ENCODE measurements around the gene KLHL40. TPM values are rescaled to one million over a fixed set of nuclear protein-coding genes. Genes with fewer than 3 reads are reported as not detected.

KLHL40 gene
- total and polyA plus RNA-seq, 10 of the 15 experiments (the other 5 are each of a cell fraction or from before 2014, with no cell fraction given), result not detected

DNA sequence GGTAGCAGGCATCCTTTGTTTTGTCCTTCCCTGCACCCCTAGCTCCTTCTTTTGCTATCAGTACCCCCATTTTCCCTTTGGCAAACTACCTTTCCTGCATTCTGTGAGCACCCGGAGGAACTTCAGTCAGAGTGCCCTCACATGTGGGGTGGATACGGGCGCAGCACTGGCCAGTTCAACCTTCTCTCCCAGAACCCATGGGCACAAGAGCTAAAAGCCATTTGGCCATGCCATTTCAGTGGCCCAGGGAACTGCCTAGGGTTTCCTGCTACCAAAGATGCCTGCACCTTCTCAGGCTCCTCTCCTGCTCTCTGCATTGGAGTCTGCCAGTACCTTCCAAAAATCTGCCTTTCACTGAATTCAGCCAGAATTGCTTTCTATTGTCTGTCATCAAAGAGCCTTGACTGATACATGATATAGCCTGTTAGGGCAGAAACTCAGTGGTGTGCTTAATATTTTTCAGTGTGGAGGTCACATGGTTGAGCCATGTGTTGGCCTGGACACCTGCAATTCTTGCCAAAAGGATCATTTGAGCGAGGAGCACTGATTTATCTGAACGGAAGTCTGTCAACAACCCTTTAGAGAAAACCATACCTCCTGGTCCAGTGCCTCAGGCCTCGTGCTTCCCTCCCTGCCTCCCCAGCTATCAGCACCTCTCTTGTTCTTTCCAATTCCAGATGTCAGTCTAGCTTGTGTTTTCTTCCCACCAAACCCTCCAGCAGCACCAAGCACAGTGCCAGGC, 44.2 kb downstream of the KLHL40 start:
- WGBS (ENCODE audit: insufficient coverage, insufficient replicate concordance, low lambda C conversion rate, missing lambda C conversion rate), result 58% methylated on average over 6 of the region's 6 CpGs
- BruUV-seq (replicated peaks), result no TSS peak
- no peak for TF ChIP-seq ATF7 (IDR thresholded peaks at IDR 0.05; ENCODE audit: low read depth)
- no peak for TF ChIP-seq SPI1 (IDR thresholded peaks at IDR 0.05; ENCODE audit: borderline replicate concordance, insufficient read depth, low read depth, low read length)
- TF ChIP-seq BHLHE40 (IDR thresholded peaks at IDR 0.05; ENCODE audit: borderline replicate concordance in 1 of 2, low read depth in 2 of 2, low read length in 1 of 2), result no peak
- TF ChIP-seq, protein P1, sequence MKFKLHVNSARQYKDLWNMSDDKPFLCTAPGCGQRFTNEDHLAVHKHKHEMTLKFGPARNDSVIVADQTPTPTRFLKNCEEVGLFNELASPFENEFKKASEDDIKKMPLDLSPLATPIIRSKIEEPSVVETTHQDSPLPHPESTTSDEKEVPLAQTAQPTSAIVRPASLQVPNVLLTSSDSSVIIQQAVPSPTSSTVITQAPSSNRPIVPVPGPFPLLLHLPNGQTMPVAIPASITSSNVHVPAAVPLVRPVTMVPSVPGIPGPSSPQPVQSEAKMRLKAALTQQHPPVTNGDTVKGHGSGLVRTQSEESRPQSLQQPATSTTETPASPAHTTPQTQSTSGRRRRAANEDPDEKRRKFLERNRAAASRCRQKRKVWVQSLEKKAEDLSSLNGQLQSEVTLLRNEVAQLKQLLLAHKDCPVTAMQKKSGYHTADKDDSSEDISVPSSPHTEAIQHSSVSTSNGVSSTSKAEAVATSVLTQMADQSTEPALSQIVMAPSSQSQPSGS (IDR thresholded peaks at IDR 0.05; ENCODE audit: low read length), result no peak
- TF ChIP-seq ZBED1 (IDR thresholded peaks at IDR 0.05; ENCODE audit: borderline replicate concordance), result no peak
- TF ChIP-seq JUNB (IDR thresholded peaks at IDR 0.05), result no peak
- Histone ChIP-seq H3K4me2 (ENCODE audit: control insufficient read depth, insufficient read depth) (no peak overlapping the region), H3K4me1 (ENCODE audit: control insufficient read depth, insufficient read depth, low read length) (no peaks in the 10 kb centered on the region), H3K9me3 (replicated peaks; ENCODE audit: control insufficient read depth, insufficient read depth, low read length) (no peaks in the 10 kb centered on the region), H3K4me3 (no peak overlapping the region), H3K9ac (ENCODE audit: control insufficient read depth, insufficient read depth, low read length) (no peak overlapping the region), H4K20me1 (ENCODE audit: control insufficient read depth, insufficient read depth) (no peaks in the 10 kb centered on the region), H3K27ac (ENCODE audit: control insufficient read depth, insufficient read depth) (no peak overlapping the region), H3K27me3 (replicated peaks in 1 of 2; ENCODE audit: control insufficient read depth in 2 of 2, insufficient read depth in 2 of 2, low read length in 1 of 2) (no peaks in the 10 kb centered on the region; a peak in 1 of 4 replicates), H2AFZ (ENCODE audit: control insufficient read depth, low read depth, low read length) (no peak overlapping the region), H3K79me2 (ENCODE audit: control insufficient read depth, insufficient read depth, low read length) (no peaks in the 10 kb centered on the region), H3K36me3 (ENCODE audit: control insufficient read depth in 2 of 2, insufficient read depth in 2 of 2, low read length in 1 of 2) (no peaks in the 10 kb centered on the region)
- RAD21 ChIA-PET (ENCODE audit: unreplicated experiment), result no interaction called here
- POLR2A ChIA-PET, result no interaction called here
- ATAC-seq (no peak), DNase-seq (ENCODE audit: low read depth, low spot score) (no peak), FAIRE-seq (no peak)
- intact Hi-C loops (cut with micrococcal nuclease; ENCODE audit: unreplicated experiment) (no loop called here), in situ Hi-C loops (cut with MboI) (no loop called here)
- CTCF ChIA-PET, result no interaction called here
- SMC1A ChIA-PET (ENCODE audit: uncharacterized antibody, unreplicated experiment), result no interaction called here

DNA sequence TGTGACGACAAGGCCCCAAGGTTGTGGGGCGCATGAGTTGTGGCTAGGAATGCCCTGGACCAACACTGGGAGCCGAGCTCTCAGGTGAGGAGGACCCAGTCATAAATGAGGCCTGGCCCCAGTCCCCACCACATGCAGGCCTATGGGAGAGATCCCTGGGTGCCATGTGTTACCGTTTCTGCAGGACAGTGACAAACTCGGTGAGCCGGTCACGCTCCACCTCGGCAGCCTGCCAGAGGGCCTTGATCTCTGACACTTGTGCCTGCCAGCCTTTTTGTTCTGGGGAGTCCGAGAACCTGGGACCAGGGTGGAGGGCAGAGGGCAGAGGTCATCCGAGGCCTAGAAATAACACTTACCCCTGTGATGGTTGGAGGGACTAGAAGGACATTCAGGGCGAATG, 45.0 kb downstream of the KLHL40 start:
- Histone ChIP-seq H3K79me2 (ENCODE audit: control insufficient read depth, insufficient read depth, low read length) (no peaks in the 10 kb centered on the region), H3K4me1 (ENCODE audit: control insufficient read depth, insufficient read depth, low read length) (no peaks in the 10 kb centered on the region), H3K9ac (ENCODE audit: control insufficient read depth, insufficient read depth, low read length) (no peak overlapping the region), H3K27ac (ENCODE audit: control insufficient read depth, insufficient read depth) (no peak overlapping the region), H3K36me3 (ENCODE audit: control insufficient read depth in 2 of 2, insufficient read depth in 2 of 2, low read length in 1 of 2) (no peaks in the 10 kb centered on the region), H3K27me3 (replicated peaks in 1 of 2; ENCODE audit: control insufficient read depth in 2 of 2, insufficient read depth in 2 of 2, low read length in 1 of 2) (no peaks in the 10 kb centered on the region; a peak in 1 of 4 replicates), H3K9me3 (replicated peaks; ENCODE audit: control insufficient read depth, insufficient read depth, low read length) (no peaks in the 10 kb centered on the region), H2AFZ (ENCODE audit: control insufficient read depth, low read depth, low read length) (no peak overlapping the region), H4K20me1 (ENCODE audit: control insufficient read depth, insufficient read depth) (no peaks in the 10 kb centered on the region), H3K4me2 (ENCODE audit: control insufficient read depth, insufficient read depth) (no peak overlapping the region), H3K4me3 (no peak overlapping the region)
- ChIA-PET SMC1A (ENCODE audit: uncharacterized antibody, unreplicated experiment) (no interaction called here), CTCF (no interaction called here), POLR2A (no interaction called here), RAD21 (ENCODE audit: unreplicated experiment) (no interaction called here)
- intact Hi-C loops (cut with micrococcal nuclease; ENCODE audit: unreplicated experiment) (no loop called here), in situ Hi-C loops (cut with MboI) (no loop called here)
- ATAC-seq, result no peak
- 32% methylated on average over 11 of the region's 11 CpGs for WGBS (ENCODE audit: insufficient coverage, insufficient replicate concordance, low lambda C conversion rate, missing lambda C conversion rate)
- TF ChIP-seq CBX3 (IDR thresholded peaks at IDR 0.05; ENCODE audit: borderline replicate concordance, low read depth), result no peak
- no peak for TF ChIP-seq TARDBP (IDR thresholded peaks at IDR 0.05; ENCODE audit: borderline replicate concordance)
- no peak for TF ChIP-seq WRNIP1 (IDR thresholded peaks at IDR 0.05; ENCODE audit: borderline replicate concordance, low read depth, low read length)
- no peak for TF ChIP-seq ETV6 (conservative IDR thresholded peaks at IDR 0.05 in 1 of 2, IDR thresholded peaks at IDR 0.05 in 1 of 2; ENCODE audit: borderline replicate concordance in 1 of 2, low read depth in 1 of 2)
- no peak for TF ChIP-seq FOXK2 (IDR thresholded peaks at IDR 0.05)
- TF ChIP-seq MEF2B (IDR thresholded peaks at IDR 0.05; ENCODE audit: partially characterized antibody, poor library complexity, severe bottlenecking), result no peak
- no peak for TF ChIP-seq ZNF217 (IDR thresholded peaks at IDR 0.05)
- no peak for TF ChIP-seq SREBF1 (IDR thresholded peaks at IDR 0.05; ENCODE audit: low read length)
- no peak for TF ChIP-seq SUPT20H (IDR thresholded peaks at IDR 0.05; ENCODE audit: borderline replicate concordance, control insufficient read depth, low read depth, low read length)
- TF ChIP-seq EZH2 (IDR thresholded peaks at IDR 0.05; ENCODE audit: borderline replicate concordance, control insufficient read depth, low read depth, low read length), result no peak
- TF ChIP-seq GABPA (IDR thresholded peaks at IDR 0.05; ENCODE audit: low read depth), result no peak
- no peak for TF ChIP-seq ZZZ3 (IDR thresholded peaks at IDR 0.05; ENCODE audit: control insufficient read depth, insufficient read length, low read depth)
- no TSS peak for BruUV-seq (replicated peaks)
- no peak for FAIRE-seq
- DNase-seq (ENCODE audit: low read depth, low spot score), result no peak
